HG02970 (cell line): Measurements from ENCODE around the gene P3H2.
"Not testable (repeated sequence)": the region's sequence is repeated elsewhere in the genome, so short reads cannot be mapped to it uniquely, and the experiment has no call there.

ENCODE experiments used
- ATAC-seq: cut with Tn5 transposase; IDR thresholded peaks from one replicate; pipeline ENCODE4 v1.9.1; 2021; ENCODE audit warnings: mild to moderate bottlenecking, moderate library complexity, moderate number of reproducible peaks; ENCODE audit not compliant: unreplicated experiment, low FRiP score

Gene P3H2, protein sequence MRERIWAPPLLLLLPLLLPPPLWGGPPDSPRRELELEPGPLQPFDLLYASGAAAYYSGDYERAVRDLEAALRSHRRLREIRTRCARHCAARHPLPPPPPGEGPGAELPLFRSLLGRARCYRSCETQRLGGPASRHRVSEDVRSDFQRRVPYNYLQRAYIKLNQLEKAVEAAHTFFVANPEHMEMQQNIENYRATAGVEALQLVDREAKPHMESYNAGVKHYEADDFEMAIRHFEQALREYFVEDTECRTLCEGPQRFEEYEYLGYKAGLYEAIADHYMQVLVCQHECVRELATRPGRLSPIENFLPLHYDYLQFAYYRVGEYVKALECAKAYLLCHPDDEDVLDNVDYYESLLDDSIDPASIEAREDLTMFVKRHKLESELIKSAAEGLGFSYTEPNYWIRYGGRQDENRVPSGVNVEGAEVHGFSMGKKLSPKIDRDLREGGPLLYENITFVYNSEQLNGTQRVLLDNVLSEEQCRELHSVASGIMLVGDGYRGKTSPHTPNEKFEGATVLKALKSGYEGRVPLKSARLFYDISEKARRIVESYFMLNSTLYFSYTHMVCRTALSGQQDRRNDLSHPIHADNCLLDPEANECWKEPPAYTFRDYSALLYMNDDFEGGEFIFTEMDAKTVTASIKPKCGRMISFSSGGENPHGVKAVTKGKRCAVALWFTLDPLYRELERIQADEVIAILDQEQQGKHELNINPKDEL

DNA sequence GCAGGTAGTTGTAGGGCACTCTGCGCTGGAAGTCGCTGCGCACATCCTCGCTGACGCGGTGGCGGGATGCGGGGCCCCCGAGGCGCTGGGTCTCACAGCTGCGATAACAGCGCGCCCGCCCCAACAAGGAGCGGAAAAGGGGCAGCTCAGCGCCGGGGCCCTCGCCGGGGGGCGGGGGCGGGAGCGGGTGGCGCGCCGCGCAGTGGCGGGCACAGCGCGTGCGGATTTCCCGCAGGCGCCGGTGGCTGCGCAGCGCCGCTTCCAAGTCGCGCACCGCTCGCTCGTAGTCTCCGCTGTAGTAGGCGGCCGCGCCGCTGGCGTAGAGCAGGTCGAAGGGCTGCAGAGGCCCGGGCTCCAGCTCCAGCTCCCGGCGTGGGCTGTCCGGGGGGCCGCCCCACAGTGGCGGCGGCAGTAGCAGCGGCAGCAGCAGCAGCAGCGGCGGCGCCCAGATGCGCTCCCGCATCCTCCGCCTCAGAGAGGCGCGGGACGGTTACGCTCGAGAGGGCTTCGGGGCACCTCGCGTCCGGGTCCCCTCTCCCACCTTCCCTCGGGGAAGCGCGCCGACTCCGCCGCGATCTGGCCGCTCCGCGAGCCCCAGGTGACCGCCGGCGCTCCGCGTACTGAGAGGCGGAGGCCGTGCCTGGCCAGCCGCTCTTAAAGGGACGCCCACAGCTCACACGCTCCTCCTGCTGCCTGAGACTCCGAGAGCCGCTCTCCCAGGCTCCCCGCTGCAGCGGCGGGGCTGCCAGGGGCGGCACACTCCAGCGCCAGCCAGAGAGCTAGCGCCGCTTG is at the start of gene P3H2:
TSS of gene P3H2 (minus strand) at position 629 of the 792 bp plus-strand sequence. CDS start at position 463, 166 bp downstream.
- ATAC-seq = peak; percentile 53

DNA sequence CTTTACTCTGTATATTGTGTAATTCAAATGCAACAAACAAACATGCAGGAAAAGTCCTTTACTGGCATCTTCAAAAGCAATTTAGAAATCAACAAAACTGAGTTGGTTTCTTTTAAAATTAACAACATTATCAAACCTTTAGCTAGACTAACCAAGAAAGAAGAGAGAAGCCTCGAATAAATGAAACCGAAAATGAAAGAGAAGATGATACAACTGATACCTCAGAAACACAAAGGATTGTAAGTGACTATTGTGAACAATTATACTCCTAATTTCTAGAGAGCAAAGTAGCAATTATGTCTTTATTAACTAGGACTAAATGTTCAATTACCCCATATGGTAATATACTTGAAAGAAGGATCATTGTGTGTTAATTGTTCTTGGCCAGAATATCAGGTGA is 49.2 kb upstream of the P3H2 start:
- peak; percentile 65 for ATAC-seq

DNA sequence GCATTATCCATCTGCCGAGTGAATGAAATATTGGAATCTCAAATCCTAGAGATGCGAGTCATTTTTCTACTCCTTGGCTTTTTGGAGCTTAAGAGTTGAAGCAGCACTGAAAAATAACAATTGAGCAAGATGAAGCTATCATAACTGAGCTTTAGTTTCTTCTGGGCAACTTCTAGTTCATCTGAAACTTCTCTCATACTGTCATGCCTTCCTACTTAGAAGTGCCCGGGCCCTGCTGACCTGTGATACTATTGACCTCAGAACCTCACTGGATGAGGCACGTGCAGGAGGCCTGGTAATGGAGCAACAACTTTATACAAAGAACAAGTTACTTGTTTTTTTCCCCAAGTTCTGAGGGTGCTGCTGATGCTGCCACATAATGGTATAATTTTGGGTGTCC is 48.5 kb upstream of the P3H2 start:
- no peak for ATAC-seq

DNA sequence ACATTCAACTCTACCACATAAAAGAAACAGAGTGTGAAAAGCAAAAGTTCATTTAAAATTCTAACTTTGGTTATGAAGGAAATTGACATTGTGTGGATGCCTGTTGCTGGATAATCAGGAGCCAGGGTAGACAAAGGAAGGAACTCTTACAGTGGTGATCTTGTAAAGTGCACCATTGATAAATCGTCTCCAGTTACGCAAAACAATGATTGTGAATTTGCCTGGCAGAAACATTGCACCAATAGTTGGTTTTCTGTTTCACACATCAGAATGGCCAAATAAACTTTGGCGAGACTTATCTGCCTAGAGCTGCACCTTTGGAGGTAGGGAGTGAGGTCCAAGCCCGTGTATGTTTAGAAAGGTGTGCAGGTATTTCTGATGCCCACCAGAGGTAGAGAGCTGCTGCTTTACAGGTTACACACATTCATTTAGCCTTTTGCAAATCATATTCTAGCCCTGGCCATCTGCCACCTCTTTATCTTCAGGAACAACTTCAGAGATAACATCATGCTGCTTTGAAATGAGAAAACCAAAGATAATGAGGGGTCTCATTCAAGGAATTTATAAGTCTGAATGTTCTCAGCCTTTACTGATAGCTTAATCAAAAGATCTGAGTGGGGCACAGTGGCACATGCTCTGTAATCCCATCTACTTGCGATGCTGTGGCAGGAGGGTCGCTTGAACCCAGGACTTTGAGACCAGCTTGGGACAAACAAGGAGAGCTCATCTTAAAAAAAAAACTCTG is 47.4 kb upstream of the P3H2 start:
- no peak for ATAC-seq

DNA sequence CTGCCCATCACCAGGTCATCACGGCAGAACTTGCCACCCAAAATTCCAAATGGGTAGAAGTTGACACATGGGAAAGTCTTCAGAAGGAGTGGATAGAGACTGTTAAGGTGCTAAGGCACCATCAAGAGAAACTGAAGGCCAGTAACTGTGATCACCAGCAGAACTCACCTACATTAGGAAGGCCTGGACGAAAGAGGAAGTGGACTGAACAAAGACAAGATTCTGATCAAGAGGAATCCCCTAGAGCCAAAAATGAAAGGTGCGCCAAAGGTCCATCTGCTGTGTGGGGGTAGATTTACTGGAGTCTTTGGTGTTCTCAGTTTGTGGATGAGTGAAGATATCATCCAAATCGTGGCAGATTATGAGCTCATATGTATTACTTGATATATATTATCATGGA is 46.3 kb upstream of the P3H2 start:
- no peak for ATAC-seq

DNA sequence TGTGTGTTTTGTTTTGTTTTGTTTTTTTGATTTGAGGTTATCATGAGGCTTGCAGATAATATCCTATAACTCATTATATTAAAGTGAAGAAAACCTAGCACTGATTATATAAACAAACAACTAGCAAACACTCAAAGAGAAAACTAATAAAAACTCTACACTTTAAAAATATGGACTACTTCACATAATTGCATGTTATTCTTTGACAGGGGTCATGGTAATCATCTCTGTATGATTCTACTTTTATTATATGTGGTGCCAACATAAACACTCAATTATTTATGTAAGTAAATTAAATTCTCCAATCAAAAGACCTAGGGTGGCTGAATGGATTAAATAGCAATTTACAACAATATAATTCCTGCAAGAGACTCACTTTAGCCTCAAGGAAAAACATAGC is 44.6 kb upstream of the P3H2 start:
- no peak for ATAC-seq

DNA sequence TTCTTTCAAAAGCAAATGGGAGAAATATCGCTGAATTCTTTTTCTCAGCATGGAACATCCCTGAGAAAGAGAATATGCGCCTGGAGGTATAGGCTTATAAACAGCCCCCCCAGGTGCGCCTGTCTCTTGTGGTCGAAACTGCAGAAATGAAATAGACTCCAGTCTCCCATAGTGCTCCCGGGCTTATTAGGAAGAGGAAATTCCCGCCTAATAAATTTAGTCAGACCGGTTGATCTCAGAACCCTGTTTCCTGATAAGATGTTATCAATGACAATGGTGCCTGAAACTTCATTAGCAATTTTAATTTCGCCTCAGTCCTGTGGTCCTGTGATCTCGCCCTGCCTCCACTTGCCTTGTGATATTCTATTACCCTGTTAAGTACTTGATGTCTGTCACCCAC is 41.3 kb upstream of the P3H2 start:
- not testable (repeated sequence) for ATAC-seq

DNA sequence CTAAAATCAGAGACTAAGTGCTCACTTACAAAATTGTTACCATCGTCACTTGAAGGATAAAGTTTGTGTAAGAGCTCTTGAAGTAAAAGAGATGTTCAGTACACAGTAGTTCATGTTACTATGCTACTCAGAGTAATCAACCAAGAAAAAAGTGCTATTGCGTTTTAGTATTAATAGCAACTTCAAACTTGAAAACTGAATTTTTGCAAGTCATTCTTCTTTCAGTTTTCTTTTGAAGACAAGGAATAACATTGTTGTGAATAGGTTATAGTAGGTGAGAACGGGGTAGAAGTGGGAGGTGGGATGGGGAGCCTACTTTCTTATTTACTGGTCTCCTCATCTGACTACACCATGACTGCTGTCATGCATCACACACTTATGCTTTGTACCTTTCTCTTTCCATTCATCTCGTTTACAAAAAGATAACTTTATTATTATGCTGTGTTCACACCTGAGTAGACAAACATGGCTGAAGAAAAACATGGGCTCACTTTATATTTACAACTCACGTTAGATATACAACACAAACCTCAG is 39.3 kb upstream of the P3H2 start:
- ATAC-seq = no peak

DNA sequence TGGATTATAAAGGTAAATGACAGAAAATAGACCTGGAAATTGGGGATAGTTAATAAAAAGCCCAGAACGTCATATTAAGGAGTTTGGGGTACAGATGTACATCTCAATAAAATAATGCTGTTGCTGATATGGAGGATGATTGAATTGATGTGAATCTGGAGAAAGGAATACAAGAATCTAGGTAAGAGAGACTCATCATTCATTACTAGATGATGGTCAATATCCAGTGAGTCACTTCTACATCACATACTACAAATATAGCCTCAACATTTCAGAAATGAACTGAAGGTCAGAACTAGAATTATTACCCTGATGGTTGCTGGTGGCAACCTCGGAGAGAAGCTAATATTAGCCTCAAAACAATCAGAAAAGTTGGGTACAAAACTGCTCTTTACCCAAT is 37.6 kb upstream of the P3H2 start:
- no peak for ATAC-seq

DNA sequence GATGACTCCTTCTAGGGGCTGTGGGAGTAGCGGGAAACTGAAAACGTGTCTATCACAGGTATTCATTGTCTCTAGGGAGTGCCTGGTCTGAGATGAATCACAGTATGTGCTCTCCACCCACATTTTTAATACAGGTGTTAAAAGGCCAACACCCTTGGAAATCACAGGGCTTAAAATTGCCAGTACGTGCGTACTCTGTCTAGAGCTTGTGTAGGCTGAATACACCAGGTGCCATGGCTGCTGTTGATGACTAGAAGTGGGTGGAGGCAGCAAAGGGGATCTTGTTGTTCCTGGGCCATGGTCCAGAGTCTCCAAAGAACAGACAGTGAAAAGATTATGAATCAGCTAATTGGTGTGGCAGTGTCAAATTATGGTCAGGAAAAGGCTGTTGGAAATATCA is 35.1 kb upstream of the P3H2 start:
- ATAC-seq = no peak

DNA sequence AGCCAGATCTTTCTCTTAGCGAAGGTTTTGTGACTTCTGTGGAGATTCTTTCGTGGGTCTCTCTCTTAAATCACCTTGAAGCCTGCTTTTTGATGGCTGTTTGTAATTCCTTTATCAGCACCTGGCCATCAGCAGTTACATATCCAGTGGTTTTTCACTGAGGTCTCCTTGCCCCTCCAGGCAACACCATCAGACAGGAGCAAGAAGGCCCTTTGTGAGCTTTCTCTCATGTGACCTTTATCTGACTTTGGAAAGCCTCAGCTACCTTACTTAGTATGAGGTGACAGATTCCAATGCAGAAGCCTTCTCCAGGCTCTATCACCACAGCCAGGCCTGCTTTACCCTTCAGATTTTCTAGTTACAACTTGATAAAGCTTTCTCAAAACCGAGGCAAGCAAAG is 30.0 kb upstream of the P3H2 start:
- no peak for ATAC-seq

DNA sequence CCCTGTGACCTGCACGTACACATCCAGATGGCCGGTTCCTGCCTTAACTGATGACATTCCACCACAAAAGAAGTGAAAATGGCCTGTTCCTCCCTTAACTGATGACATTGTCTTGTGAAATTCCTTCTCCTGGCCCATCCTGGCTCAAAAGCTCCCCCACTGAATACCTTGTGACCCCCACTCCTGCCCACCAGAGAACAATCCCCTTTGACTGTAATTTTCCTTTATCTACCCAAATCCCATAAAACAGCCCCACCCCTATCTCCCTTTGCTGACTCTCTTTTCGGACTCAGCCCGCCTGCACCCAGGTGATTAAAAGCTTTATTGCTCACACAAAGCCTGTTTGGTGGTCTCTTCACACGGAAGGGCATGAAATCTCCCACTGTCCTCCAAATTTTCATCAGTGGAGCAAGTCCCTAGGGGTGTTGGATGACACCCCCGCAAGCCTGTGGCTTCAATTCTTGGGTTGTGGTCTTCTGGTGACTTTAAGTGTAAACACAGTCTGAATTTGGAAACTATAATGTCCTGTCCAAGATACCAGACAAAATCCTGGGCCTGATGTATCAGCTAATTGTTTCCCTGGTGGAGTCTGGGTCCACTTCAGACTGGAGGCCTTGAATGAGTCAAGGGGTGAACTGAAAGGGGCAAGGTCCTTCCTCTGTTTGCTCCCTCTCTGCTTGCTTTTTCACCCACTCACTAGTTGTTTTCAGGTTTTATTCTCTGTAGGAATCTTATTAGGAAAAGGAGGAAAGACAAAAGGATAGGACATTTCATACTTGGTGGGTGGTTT is 29.3 kb upstream of the P3H2 start:
- not testable (repeated sequence) for ATAC-seq

DNA sequence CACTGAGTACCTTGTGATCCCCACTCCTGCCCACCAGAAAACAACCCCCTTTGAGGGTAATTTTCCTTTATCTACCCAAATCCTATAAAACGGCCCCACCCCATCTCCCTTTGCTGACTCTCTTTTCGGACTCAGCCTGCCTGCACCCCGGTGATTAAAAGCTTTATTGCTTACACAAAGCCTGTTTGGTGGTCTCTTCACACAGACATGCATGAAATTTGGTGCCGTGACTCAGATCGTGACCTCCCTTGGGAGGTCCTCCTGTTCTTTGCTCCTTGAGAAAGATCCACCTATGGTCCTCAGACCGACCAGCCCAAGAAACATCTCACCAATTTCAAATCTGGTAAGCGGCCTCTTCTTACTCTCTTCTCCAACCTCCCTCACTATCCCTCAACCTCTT is 24.1 kb upstream of the P3H2 start:
- not testable (repeated sequence) for ATAC-seq

DNA sequence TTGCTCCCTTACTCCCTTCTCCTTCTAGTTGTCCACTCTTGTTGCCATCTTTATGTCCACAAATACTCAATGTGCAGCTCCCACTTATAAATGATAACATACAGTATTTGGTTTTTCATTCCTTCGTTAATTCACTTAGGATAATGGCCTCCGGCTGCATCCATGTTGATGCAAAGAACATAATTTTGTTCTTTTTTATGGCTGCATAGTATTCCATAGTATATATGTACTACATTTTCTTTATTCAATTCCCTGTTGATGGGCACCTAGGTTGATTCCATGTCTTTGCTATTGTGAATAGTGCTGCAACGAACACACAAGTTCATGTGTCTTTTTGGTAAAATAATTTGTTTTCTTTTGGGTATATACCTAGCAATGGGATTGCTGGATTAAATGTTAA is 21.3 kb upstream of the P3H2 start:
- ATAC-seq = no peak

DNA sequence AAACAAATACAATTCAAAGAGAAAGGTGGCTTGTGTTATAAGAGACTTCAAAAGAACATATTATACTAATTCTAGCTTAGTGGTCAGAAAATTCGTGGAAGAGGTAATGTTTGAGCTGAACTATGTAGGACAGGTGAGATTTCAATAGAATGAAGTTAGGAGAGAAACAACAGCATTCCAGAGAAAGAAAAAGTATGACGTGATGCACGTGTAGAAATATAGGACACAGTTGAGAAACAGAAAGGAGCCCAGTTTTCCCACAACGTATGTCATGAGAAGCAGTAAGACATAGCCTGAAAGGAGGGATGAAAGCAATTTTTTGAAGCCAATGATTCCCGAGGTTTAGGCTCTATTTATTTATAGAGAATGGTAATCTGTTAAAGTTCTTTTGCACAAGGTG is 18.7 kb upstream of the P3H2 start:
- no peak for ATAC-seq

DNA sequence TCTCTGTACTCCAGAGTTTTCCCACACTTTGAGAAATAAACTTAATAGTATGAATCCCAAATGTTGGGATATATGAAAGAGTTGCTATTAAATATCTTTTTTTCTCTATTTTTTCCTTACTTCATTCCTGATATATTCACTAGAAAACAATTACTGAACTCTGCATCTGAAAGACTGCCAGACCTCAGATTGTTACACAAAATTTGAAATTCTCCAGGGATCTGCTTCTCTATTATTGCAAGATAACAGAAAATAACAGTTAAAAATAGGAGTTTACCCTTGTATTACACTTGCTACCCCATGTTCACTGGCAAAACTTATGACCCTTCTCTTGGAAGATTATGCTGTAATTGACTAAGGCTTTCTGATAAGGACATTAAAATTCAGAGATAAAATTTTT is 11.7 kb upstream of the P3H2 start:
- ATAC-seq = no peak

DNA sequence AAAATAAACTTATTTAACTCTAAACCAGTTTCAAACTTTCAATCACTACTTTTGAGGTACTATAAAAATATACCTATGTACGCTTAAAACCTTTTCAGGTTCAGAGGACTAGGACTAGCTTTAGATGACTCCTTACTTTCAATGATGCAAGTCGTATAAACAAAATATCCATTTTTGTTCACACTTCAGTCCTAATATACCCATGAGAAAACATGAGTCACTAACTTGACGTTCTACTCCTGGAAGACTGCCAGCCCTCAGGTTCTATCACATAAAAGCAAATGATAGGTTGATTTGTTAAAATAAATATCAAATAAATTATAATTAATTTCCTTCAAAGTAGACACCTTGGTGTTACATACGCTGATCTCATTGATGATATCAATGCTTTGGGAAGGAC is 10.6 kb upstream of the P3H2 start:
- ATAC-seq = no peak

DNA sequence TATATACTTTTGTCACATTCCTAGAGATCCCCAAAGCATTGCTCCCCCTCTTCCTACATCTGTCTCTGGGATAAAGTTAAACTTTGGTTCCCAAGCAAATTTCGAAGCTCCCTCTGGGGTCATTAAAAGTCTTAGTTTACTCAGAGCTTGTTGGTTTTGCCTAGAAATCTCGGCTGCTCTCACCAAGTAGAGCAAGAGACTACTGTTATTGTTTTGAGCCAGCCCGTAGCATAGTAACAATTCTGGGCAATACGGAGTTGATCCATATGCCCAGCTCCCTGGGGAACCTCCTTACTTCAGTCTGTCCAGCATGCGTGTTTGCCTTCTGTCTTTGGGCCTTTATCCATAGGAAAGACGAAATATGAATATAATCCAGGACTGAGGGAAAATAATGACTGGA is 10.0 kb upstream of the P3H2 start:
- ATAC-seq = no peak

DNA sequence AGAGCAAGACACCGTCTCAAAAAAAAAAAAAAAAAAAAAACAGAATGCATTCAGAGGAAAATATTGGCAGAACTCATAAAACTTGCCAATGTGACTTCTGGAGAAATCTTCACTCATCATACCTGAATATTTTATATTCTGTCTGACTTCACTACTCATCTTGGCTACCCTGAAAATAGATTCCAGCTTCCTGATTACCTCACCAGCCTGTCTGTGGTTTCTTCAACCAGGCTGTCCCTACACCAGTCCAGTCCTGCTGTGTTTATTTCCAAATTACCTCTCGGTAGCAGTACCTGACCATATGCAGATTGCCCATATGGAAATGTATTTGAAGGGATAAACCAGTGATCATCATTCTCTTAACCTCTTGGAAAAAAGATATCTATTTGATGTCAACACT is 9.3 kb upstream of the P3H2 start:
- ATAC-seq = no peak

DNA sequence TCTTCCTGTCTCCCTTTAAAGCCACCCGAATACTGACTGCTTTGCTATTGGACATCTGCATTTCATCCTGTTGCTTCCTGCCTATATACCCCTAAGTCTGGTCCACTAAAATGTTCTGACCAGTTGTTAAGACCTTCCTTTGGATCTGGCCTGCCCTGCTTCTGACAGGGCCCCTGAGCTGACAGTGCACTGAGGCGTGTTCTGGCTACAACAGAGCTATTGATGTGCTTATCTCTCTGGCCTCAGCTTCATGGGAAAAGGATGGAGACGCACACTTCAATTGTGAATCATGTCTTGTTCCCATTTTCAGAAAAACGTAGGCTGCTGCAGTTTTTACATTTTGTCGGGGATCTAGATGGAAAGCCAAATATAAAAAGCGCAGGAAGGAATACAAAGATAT is 7.1 kb upstream of the P3H2 start:
- no peak for ATAC-seq
